GM12875 (cell line): ENCODE data around the gene LITAFD.
A peak's percentile ranks its signal among the peaks of the same experiment; 100 is the strongest.

Experiments
- H3K4me3 ChIP-seq: one replicate; pipeline ENCODE4 v1.5.1; 2011; ENCODE audit warnings: low read depth, low read length, control low read depth
- TF ChIP-seq, protein P1 (sequence below): IDR thresholded peaks from 2 replicates; pipeline ENCODE4 v1.5.1; 2011; ENCODE audit warnings: low read depth, mild to moderate bottlenecking, control low read depth, inconsistent platforms, low read length, moderate library complexity, borderline replicate concordance; ENCODE audit not compliant: insufficient read depth

The LITAFD gene

DNA sequence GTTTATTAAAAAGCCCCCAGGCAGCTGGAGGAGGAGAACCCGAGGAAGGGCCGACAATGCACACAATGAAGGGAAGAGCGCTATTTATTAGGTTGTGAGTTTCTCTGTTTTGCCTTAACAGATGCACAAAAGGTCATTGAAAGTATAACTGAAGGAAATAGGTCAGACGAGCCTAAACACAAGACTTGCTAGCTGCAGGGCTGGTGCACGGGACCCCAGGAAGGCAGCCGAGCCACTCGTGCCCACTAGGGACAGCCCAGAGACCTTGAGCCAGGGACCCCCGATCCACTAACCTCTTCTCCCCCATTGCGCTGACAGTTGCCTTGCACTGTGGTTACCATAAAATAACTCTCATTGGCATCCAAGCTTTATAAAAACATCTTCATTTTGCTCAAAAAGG, 11.3 kb downstream of the LITAFD start:
- no peak overlapping the region for H3K4me3 ChIP-seq
- TF ChIP-seq, protein P1, sequence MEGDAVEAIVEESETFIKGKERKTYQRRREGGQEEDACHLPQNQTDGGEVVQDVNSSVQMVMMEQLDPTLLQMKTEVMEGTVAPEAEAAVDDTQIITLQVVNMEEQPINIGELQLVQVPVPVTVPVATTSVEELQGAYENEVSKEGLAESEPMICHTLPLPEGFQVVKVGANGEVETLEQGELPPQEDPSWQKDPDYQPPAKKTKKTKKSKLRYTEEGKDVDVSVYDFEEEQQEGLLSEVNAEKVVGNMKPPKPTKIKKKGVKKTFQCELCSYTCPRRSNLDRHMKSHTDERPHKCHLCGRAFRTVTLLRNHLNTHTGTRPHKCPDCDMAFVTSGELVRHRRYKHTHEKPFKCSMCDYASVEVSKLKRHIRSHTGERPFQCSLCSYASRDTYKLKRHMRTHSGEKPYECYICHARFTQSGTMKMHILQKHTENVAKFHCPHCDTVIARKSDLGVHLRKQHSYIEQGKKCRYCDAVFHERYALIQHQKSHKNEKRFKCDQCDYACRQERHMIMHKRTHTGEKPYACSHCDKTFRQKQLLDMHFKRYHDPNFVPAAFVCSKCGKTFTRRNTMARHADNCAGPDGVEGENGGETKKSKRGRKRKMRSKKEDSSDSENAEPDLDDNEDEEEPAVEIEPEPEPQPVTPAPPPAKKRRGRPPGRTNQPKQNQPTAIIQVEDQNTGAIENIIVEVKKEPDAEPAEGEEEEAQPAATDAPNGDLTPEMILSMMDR = 0 out of 2 replicates have a peak, but pooled peaks have one; percentile 6

DNA sequence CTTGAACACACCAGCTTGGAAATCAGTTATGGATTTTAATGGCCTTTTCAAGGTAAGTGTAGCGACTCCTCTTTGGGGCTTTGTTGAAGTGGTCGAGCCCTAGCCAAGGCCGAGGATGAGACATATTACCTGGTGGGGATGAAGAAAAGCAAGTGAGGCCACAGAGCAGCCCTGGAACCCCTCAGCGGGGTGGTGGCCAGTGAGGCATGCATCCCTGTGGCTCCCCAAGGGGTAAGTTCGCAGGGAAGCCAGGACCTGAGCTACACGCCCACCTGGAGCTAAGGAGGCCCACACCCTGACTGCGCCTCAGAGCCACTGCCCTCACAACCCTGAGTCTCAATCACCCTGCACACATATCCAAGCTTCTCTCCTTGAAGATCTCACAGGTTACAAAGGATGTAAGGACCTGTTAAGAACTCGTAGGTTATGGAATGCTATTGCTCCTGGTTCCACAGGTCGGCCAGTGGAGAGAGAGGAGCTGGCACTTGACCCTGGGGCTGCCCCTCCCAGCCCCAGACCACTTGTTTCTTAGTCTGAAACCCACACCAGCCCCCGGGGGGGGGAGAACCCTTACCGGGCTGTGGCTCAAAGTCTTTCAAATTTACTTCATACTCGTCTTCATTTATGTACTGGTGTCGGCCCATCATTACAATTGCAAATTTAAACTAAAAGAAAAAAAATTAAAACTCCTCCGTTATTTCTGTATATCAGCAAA, 12.0 kb downstream of the LITAFD start:
- TF ChIP-seq, protein P1 = no peak
- no peak overlapping the region for H3K4me3 ChIP-seq

DNA sequence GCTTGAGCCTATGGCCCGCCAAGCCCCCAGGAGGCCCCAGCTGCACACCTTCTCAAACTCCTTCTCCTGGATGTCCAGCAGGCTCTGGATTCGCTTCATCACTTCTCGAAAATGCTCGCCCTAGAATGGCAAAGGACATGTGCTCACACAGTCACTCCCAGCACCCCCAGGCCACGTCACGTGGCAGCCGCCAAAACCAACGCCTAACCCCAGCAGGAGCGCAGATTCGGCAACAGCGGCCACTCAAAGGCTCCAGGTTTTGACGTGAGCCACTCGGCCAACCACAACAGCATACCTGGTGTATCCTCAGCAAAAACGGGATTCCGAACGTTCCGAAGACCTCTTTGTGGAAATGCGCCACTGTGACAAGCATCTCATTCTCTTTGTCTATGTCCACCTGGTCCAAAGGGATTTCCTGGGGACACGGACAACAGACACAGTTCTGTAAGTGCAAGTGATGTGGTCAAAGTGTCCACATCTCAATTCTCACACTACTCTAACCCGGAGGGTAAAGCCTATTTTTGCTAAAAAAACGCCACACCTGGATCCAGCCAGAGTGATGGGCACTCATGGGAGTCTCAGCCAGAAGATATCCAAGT, 12.7 kb downstream of the LITAFD start:
- TF ChIP-seq, protein P1 = no peak

DNA sequence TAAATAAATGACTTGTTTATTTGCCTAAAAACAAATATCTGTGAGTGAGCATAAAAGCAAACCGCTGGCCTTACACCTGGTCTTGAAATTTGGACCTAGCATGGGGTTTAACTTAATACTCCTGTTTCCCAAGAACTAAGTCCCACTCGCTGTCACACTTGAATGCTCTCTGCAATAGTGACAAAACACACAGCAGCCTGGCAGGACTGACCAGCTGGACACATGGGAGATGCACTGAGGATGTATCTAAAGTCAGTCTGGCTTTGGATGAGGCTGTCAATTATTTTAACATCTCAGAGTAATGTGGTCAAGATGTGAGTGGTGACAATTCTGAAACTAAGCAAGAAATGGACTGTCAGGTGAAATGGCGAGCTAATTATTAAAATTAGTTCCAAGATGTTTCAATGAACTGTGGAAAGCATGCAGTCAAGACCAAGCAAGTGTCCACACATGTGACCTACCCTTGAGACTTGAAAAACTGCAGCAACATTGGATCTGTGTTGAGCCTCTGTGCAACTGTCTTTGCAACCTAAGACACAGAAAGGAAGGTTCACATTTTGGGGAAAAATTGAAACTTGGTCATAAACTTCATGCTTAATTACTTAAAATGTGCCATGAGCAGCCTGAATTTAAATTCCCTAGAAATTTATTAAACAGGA, 16.6 kb downstream of the LITAFD start:
- TF ChIP-seq, protein P1 = no peak
- no peak overlapping the region for H3K4me3 ChIP-seq

More for the DNA sequence above, 12.7 kb downstream of the LITAFD start:
- H3K4me3 ChIP-seq = no peak overlapping the region

DNA sequence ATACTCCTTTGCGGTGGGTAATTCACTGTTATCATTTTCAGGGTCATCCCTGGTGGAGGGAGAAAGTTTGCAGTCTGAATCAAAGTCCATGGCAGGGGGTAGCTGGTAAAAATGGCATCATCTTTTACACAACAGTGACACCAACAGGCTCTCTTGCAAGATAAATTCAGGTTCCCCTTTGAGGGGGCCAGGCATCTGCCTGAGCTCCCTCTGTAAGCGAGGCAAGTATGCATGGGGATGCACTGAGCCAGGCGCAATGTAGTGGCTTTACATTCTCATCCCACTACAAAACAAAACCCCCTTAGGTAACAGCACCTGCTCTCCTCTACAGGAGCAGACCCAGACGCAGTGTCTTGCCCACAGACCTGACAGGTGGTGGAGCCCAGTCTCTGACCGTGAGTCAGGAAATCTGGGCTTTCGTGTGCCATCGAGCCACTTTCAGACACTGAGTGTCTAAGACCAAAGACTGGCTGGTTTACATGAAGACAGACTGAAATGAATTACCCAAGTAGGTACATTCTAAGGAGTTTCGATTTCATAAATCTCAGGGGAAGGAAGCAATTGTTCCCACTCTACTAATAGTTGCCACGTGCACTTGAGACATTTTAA, 17.7 kb downstream of the LITAFD start:
- no peak overlapping the region for H3K4me3 ChIP-seq
- TF ChIP-seq, protein P1 = no peak

DNA sequence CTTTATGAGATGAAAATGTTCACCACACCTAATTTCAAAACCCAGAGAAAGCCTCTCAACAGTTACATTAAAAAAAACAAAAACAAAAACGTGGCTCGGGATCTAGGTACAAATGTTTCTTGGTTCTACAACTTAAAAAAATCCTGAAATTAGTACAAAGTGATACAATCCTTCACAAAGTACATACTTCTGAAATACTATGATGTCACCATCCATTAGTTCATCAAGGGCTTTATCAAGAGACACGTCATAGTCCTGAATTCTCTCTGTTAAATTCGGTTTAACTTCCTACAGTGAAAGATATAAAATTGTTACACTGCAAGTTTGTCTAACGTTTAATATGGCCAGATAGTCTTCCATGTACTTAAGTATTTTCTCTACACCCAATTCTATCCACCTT, 18.2 kb downstream of the LITAFD start:
- H3K4me3 ChIP-seq = no peak overlapping the region
- TF ChIP-seq, protein P1 = no peak
